Activated CD4-positive, alpha-beta T cell treated with anti-CD3 and anti-CD28 coated beads, Interleukin-2, amount 50 U/mL, for 48 hours (primary cell): ENCODE data around the gene DYNLT2B.
A peak's percentile ranks its signal among the peaks of the same experiment; 100 is the strongest.
"Not testable (repeated sequence)": the region's sequence is repeated elsewhere in the genome, so short reads cannot be mapped to it uniquely, and the experiment has no call there.

Experiments
- DNase-seq, 2 experiments: peaks; one replicate each; pipeline ENCODE4 v3.0.0-alpha.2; 2020

DYNLT2B gene

DNA sequence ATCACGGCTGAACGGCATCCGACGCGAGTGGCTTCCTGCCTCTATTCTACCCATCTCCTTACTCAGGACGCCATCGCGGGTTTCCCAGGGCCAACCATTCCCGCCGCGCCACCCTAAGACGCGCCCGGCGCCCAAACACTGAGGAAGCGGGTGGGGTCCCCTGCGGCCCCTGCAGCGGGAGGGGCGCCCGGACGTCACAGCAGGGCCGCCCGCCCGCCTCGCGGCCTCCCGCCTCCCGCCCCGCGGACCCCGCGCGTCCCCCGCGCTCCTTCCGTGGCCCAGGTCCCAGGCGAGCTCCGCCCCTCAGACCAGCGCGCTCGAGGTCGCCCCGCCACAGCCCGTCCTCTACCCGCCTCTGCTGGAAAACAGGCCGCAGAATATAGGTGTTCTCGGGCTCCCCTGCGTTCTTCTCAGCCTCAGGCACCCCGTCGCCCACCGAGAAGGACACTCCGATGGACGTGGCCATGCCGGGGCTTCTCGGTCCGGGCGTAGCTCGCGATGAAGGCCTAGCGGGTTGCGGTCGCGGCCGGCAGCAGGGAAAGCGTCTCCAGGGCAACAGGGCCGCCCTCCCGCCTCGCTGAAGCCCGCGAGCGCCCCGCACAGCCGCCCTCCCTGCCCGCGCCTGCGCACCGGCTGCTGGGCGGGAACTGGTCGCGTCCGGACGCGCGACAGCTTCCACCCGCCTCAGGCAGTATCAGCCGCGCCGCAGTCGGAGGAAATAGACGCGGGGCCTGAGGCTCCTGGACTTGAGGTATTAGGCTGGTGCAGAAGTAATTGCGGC lies at the start of gene DYNLT2B:
Gene DYNLT2B (minus strand): TSS at position 554 of the 781 bp plus-strand sequence. CDS start 88 bp downstream, at position 466.
- peak; percentile 85 to 88 for DNase-seq

DNA sequence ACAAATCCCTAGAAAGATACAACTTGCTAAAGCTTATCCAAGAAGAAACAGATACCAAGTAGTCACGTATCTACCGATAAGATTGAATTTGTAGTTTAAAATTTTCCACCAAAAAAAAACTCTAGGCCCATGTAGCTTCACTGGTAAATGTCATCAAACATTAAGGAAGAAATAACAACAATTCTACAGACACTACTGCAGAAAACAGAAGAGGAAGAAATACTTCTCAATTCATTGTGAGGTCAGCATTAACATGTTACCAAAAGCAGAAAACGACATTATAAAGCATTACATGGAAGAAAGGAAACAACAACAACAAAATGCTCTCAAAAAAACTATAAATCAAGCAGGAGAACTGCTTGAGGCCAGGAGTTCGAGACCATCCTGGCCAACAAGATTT lies 47.7 kb upstream of the DYNLT2B start:
- DNase-seq = no peak

DNA sequence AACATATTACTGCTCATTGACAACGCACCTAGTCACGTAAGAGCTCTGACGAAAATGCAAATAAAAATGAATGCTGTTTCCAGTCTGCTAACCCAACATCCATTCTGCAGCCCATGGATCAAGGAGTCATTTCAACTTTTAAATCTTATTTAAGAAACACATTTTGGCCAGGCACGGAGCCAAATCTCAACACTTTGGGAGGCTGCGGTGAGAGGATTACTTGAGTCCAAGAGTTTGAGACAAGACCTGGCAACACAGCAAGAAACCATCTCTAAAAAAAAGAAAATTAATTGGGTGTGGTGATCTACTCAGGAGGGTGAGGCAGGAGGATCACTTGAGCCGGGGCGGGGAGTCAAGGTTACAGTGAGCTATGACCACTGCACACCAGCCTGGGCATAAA lies 42.5 kb upstream of the DYNLT2B start:
- DNase-seq = no peak

DNA sequence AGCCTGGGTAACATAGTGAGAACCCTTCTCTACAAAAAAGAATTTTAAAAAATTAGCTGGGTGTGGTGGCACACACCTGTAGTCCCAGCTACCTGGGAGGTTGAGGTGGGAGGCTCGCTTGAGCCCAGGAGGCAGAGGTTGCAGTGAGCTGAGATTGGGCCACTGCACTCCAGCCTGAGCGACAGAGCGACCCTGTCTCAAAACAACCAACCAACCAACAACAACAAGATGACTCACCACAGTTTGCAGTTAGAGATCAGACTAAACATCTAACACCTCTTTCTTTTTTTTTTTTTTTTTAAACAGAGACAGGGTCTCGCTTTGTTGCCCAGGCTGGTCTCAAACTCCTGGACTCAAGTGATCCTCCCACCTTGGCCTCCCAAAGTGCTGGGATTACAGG lies 40.5 kb upstream of the DYNLT2B start:
- DNase-seq = not testable (repeated sequence)

DNA sequence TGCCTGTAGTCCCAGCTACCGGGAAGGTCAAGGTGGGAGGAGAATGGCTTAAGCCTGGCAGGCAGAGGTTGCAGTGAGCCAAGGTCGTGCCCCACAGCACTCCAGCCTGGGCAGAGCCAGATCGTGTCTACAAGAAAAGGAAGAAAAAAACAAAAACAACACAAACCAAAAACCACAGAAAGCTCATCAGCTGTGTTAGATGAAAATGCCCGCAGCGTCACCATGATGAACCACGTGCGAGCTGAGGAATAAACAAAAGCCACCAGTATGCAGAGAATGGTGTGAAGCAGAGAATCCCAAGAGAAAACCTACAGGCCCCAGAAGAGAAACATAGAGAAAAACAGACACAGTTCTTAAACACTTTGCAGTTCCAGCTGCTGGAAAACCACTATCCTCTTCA lies 39.9 kb upstream of the DYNLT2B start:
- no peak for DNase-seq

DNA sequence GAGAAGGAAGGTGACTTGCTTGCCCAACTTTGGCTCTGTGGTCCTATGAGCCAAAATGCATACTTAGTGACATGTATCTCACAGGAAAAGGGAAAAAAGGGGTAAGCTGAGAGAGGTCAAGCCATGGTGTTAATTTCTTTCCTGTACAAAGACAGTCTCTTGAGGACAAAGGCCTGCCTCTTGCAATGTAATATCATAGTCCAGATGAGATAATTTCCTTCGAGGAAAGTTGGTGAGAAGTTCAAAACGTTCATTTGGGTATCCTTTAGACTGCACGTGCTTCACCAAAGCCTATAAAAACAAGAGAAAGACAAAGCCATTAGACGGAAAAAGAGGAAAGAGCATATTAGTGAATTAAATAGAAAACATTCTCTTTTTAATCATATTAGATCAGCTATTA lies 38.5 kb upstream of the DYNLT2B start:
- no peak for DNase-seq

DNA sequence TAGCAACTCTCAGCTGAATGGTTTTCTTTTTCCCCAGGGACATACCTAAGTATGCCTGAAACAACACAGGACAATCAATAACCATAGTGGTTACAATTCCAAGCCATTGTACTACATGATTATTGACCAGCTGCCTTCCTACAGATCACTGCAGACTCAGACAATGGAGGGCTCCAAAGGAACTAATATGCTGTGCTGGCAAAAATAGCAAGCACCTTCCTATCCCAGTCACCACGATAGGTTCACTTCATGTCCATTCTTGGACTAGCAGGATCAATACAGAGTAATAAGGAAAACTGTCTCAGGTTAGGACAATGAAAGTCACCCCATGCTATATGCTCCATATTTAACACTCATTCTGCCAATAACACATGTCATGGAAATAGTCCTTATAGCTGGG lies 37.6 kb upstream of the DYNLT2B start:
- no peak for DNase-seq

DNA sequence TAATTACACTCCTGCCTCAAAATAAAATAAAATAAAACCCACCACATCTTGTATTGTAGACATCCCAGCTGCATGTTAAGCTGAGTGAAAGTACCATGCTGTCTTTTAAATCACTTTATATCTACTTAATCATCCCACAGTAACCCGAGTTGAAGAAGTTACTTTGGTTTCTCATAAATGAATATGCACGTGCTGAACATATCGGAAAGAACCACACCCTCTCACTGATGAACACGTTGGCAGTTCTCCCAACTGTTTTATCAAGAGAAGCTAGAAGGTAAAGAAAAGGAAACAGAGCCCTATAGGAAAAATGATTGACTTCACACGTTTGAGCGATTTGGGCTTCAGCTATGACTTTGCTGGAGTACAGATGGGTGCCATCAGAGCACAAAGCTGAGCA lies 36.1 kb upstream of the DYNLT2B start:
- DNase-seq = no peak

DNA sequence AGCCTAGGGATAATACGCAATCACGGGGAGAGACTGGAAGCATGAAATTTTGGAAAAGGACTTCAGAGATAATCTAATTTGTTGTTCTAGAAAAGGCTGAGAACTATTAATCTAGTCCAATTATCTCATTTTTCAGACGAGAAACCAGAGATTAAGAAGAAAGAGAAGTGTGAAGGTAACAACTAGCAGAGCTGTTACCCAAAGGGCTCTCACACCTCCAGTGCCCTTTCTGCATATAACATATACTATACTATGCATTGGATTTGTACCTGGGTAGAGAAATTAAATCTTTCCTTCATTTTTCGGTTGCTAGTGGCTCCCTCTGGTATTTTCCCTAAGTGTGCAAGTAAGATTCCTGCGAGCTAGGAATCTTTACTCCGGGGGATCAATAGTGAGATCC lies 33.5 kb upstream of the DYNLT2B start:
- DNase-seq = no peak

DNA sequence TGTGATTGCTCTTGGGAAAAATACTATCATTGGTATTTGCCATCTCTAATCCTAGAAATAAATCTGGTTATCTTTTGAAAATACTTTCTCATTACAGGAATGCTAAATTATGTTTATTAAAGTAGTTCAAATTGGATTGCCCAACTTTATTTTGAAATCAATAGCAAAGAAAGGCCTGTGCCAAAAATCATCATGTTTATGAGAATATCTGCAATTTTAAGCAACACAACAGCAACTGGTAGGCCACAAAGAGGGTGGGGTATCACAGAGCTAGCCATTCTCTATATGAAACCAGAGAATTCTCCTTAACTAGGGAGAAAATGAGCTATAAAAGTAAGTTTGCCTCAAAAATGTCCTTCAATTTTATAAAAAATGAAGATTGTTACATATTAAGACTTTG lies 32.0 kb upstream of the DYNLT2B start:
- no peak for DNase-seq

DNA sequence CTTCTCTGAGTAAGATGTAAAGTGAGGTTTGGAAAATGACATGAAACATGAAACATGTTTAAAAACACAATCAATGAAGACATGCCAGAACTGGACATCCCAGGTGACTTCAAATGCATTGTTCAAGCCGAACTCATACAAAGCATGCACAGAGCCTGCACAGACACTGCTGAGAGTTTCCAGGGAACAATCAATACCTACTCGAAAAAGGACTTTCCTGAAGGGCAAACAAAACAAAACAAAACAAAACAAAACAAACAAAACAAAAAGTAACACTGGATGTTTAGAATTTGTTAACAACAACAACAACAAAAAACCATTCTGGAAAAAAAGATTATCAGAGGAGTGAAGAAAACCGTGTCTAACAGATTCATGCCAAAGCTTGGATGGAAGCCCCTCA lies 30.7 kb upstream of the DYNLT2B start:
- no peak for DNase-seq

DNA sequence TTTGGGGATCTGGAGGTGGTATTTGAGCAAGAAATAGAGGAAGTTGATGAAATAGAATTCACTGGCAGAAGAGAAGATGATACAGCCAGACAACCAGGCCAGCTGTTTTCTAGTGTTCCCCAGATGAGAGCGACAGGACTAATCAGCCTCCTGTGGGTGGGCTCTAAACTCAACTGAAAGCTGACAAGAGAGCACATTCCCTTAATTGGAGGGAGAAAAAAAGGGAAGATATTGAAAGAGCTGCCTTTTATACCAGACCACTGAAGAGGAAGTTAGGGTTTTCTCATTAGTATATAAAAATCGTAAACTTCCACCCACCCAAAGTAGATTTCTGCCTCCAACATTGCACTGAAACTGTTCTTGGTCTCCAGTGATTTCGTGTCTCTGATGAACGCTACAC lies 26.6 kb upstream of the DYNLT2B start:
- no peak for DNase-seq

DNA sequence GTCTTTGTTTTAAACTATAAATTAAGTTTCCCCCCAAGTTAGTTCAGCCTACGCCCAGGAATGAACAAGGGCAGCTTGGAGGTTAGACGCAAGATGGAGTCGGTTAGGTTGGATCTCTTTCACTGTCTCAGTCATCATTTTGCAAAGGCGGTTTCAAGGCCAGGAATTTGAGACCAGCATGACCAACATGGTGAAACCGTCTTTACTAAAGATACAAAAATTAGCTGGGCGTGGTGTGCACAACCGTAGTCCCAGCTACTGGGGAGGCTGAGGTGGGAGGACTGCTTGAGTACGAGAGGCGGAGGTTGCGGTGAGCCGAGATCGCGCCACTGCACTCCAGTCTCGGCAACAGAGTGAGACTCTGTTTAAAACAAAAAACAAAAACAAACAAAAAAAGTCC lies 25.9 kb upstream of the DYNLT2B start:
- not testable (repeated sequence) for DNase-seq

DNA sequence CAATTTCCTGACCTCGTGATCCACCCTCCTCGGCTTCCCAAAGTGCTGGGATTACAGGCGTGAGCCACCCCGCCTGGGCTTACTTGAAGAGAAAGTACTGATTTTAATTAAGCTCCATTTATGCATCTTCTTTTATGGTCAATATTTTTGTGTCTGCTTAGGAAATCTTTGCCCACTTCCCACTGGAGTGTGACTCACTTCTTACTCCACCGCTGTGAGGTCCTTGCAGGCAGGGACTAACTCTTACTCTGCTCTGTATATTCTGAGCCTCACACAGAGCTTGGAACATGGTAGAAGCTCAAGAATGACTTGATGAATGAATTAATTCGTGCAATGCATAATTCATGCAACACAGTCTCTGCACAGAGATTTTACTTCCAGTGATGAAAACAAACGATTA lies 23.1 kb upstream of the DYNLT2B start:
- DNase-seq = no peak

DNA sequence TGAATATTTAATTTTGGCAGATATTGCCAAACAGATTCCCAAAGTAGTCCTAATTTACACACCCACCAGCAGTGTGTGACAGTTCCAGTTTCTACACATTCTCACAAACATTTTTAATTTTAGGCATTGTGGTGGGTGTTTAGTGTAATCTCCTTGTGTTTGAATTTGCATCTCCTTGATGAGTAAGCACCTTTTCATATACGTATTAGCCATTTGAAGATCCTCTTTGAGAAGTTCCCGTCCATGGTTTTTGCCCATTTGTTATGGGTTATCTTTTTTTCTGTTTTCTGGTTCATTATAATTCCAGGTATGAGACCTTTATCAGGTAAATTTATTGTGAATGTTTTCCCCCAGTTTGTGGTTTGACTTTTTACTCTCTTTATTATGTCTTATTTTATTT lies 22.4 kb upstream of the DYNLT2B start:
- DNase-seq = no peak

DNA sequence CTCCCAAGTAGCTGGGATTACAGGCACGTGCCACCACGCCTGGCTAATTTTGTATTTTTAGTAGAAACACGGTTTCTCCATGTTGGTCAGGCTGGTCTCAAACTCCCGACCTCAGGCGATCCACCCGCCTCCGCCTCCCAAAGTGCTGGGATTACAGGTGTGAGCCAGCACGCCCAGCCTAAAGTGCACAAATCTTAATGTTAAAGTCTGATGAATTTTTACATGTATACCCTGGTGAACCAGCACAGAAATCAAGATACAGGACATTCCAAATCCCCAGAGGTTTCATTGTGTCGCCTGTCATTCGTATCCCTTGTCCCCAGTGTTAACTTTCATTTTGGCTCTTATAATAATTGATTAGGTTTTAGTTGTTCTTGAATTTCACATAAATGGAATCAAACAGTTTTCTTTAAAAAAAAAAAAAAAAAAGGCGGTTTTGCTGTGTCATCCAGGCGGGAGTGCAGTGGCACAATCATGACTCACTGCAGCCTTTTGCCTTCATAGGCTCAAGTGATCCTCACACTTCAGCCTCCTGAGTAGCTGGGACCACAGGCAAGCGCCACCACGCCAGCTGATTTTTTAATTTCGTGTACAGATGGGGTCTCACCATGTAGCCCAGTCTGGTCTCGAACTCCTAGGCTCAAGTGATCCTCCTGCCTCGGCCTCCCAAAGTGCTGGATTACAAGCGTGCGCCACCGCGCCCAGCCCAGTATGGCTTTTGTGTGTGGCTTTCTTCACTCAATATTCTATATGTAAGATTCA lies 21.6 kb upstream of the DYNLT2B start:
- DNase-seq = no peak

DNA sequence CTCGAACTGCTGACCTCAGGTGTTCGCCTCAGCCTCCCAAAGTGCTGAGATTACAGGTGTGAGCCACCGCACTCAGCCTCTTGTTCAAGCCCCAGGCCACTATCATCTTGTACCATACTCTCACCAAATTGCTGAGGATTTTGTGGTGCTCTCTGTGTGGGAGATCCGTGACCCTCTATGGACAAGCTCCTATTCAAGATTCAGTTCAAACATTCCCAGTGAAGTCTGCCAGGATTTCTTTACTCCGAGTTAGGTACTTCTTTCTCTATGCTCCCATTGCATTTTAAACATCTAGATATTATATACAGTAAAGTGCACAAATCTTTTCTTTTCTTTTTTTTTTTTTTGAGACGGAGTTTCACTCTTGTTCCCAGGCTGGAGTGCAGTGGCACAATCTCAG lies 21.0 kb upstream of the DYNLT2B start:
- DNase-seq = no peak

DNA sequence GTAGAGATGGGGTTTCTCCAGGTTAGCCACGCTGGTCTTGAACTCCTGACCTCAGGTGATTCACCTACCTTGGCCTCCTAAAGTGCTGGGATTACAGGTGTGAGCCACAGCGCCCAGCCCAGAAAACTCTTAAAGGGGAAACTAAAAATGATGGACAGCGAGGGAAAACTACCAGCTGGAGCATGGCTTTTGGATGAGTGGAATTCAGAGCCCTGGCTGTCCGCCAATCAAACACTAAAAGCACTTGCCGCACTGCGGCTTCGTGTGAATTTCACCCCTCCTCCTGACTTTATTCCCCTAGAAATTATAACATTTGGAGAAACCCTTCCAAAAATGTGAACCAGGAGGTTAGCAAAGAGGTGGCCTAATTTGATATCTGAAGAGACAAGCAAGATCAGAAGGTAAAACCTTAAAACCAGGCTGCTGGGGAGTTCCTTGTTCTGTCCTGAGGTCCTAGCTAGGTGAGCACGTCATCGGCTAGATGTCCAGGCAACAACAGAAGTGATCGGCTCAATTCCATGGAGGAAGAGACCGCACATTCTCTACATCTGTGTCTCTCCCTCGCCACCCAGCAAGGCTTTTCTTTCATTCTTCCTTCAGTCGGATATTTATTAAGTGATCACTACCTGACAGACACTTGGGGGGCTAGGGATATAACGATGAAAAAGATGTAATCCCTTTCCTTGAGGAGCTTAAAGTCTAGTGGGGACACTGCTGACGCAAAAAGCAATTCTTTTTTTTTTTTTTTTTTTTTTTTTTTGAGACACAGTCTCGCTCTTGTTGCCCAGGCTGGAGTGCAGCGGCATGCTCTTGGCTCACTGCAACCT lies 18.5 kb upstream of the DYNLT2B start:
- no peak for DNase-seq

DNA sequence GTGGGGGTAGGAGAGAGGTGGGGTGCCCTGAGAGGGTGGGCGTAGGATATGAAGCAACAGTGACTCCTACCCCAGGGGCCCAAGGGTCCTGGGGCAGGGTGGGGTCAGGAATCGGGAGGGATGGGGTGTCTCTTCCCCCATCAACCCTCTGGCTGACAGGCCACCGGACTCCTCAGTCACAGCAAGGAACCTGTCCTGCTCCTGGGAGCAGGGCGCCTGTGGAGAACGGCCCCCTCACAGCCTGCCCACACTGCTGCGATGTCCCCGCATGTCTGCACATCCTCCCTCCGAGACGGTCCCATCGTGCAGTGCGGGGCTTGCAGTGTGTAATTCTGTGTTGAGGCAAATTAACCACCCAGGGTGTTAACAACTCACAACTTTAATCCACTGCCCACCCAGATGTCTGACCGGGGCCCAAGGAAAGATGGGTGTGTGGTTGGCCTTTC lies 17.5 kb upstream of the DYNLT2B start:
- no peak for DNase-seq

DNA sequence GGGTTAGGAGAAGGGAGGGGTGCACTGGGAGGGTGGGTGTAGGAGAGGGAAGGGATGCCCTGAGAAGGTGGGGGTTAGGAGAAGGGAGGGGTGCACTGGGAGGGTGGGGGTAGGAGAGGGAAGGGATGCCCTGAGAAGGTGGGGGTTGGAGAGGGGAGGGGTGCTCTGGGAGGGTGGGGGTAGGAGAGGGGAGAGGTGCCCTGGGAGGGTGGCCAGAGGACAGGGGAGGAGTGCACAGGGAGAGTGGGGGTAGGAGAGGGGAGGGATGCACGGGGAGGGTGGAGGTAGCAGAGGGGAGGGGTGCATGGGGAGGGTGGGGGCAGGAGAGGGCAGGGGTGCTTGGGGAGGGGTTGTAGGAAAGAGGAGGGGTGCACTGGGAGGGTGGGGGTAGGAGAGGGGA lies 16.9 kb upstream of the DYNLT2B start:
- no peak for DNase-seq

DNA sequence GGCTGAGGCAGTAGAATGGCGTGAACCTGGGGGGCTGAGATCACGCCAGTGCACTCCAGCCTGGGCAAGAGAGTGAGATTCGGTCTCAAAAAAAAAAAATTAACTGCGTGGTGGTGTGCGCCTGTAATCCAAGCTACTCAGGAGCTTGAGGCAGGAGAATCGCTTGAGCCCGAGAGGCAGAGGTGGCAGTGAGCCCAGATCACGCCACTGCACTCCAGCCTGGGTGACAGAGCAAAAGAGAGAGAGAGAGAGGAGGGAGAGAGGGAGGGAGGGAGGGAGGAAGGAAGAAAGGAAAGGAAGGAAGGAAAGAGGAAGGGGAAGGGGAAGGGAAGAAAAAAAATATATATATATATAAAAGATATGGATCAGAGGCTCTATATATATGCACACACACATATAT lies 14.1 kb upstream of the DYNLT2B start:
- no peak for DNase-seq

DNA sequence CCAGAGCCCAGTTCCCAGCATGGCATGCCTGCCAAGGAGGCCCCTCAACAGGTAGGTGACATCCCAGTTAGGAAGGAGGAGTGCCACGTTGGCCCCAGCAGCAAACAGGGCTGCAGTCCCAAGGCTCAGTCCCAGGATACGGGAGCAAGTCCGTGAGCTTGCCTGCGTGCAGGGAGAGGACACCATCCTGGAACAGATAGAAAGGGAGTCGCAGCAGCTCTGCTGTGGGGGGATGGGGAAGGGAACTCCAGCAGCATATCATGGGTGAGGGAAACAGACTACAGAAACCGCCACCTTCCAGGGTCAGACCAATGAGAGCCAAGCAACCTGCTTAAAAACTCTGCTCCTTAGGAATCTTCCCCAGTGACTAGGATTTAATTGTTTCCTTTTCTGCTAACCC lies 9.4 kb upstream of the DYNLT2B start:
- DNase-seq = no peak

DNA sequence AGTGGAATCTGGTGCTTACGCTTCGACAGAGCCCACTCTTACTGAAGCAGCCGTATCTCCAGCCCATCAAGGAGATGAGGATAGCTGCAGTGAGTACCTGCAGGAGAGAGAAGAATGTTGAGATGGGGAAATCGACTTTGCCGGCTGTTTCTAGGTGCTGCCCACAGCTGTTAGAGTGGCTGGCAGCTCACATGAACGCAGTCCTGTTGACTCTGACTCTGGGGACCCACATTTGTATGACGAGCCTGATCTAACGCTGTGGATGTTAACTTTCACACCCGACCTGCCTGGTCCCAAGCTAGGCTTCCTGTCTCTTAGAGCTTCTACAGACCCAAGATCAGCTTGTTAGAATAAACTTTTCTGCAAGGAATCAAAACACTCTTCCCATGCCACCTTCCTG lies 8.9 kb upstream of the DYNLT2B start:
- no peak for DNase-seq

DNA sequence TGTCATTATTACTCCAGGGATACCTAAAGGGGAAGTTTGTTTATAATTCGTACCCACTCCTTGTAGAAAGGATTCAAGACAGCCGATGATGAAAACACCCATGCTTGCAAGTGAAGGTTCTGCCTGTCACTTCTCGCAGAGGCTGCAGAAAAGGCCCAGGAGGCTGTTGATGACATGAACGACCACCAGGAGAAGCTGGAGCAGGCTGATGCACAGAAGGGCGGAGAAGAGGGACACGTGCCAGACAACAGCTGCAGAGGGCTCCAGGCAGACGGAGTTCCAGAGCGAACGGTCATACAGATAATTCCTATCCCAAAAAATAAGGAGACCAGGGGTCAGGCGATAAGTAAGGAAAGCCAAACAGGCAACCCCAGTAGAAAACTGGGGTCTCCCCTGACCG lies 5.7 kb upstream of the DYNLT2B start:
- no peak for DNase-seq
